ENCODE data around the gene ZC3H6. TPM values are rescaled to one million over a fixed set of nuclear protein-coding genes. Genes with fewer than 3 reads are reported as not detected.

ZC3H6 gene
- total and polyA plus RNA-seq, 4 experiments from 2014 or later = 4.6 to 43.2 (median 22.2) TPM

Other genes starting within 250 kb of the ZC3H6 start
- gene TMEM87B, start 220.3 kb upstream of the ZC3H6 start, total RNA-seq = 10 to 100 TPM; 28.6 to 28.7 TPM
- 10 to 100 TPM; 12.5 to 15.1 TPM for gene TMEM87B, start 220.3 kb upstream of the ZC3H6 start, polyA plus RNA-seq
- gene FBLN7, start 137.2 kb upstream of the ZC3H6 start, total RNA-seq = 10 to 100 TPM; 34.3 to 37.0 TPM
- 10 to 100 TPM; 29.3 to 41.2 TPM for gene FBLN7, start 137.2 kb upstream of the ZC3H6 start, polyA plus RNA-seq
- 10 to 100 TPM; 17.9 to 18.9 TPM for gene ZC3H8, start 20.6 kb upstream of the ZC3H6 start, total RNA-seq
- gene ZC3H8, start 20.6 kb upstream of the ZC3H6 start, polyA plus RNA-seq = 10 to 100 TPM in 1 of 2 donors, 1 to 10 TPM in 1; 8.4 to 17.3 TPM
- 10 to 100 TPM; 30.0 to 30.1 TPM for gene RGPD8, start 158.0 kb downstream of the ZC3H6 start, total RNA-seq
- gene RGPD8, start 158.0 kb downstream of the ZC3H6 start, polyA plus RNA-seq = 1 to 10 TPM; 1.9 to 4.7 TPM
- 10 to 100 TPM; 22.3 to 23.3 TPM for gene TTL, start 206.6 kb downstream of the ZC3H6 start, total RNA-seq
- 1 to 10 TPM; 1.8 to 5.4 TPM for gene TTL, start 206.6 kb downstream of the ZC3H6 start, polyA plus RNA-seq

Data from CD4-positive, alpha-beta memory T cell (primary cell).